Activated CD8-positive, alpha-beta T cell treated with anti-CD3 and anti-CD28 coated beads for 36 hours (primary cell): ENCODE data around the gene CTXND2. TPM values are rescaled to one million over a fixed set of nuclear protein-coding genes. Genes with fewer than 3 reads are reported as not detected.
"Not testable (repeated sequence)": the region's sequence is repeated elsewhere in the genome, so short reads cannot be mapped to it uniquely, and the experiment has no call there.

Source experiments
- ATAC-seq: fragments of 200-7000 bp; cut with Tn5 transposase; one replicate; pipeline ENCODE4 v1.10.0; 2021; ENCODE audit warnings: mild to moderate bottlenecking, moderate library complexity
- CTCF ChIA-PET: fragments of 350-600 bp; sonication (Branson Sonifier 250); formaldehyde crosslinking; loops from one replicate; lab custom pipeline; 2021; ENCODE audit warnings: antibody characterized with exemption; lab: Charles Lee
- POLR2A ChIA-PET: fragments of 350-600 bp; sonication (Branson Sonifier 250); formaldehyde crosslinking; loops from one replicate; lab custom pipeline; 2021; ENCODE audit warnings: antibody characterized with exemption; lab: Charles Lee
- DNase-seq: peaks from one replicate; pipeline ENCODE4 v3.0.0-alpha.2; 2020
- H3K27ac Mint-ChIP-seq: one replicate; pipeline ENCODE4 v1.8.0; 2021; ENCODE audit warnings: mild to moderate bottlenecking, mixed read lengths
- H3K27me3 Mint-ChIP-seq: one replicate; pipeline ENCODE4 v1.8.0; 2021; ENCODE audit warnings: mixed read lengths
- H3K36me3 Mint-ChIP-seq: one replicate; pipeline ENCODE4 v1.8.0; 2021; ENCODE audit warnings: low read depth, mixed read lengths
- H3K4me1 Mint-ChIP-seq: one replicate; pipeline ENCODE4 v1.8.0; 2021; ENCODE audit warnings: low read depth, mixed read lengths
- H3K4me3 Mint-ChIP-seq: one replicate; pipeline ENCODE4 v1.8.0; 2021; ENCODE audit warnings: mild to moderate bottlenecking, moderate library complexity, mixed read lengths
- H3K9me3 Mint-ChIP-seq: one replicate; pipeline ENCODE4 v1.8.0; 2021; ENCODE audit warnings: mixed read lengths
- CTCF ChIP-seq: fragments of 200-600 bp; IDR thresholded peaks from one replicate; pipeline ENCODE4 v1.8.0; 2022; ENCODE audit warnings: antibody characterized with exemption, mild to moderate bottlenecking
- intact Hi-C: fragments of 100-400 bp; cut with micrococcal nuclease; formaldehyde crosslinking; loops from one replicate; pipeline ENCODE4 v1.10.0; 2022
- total RNA-seq, 2 experiments: library from RNA; stranded (reverse); gene quantifications; one replicate each; pipeline ENCODE4 v1.2.3, GENCODE V29; 2021

CTXND2 gene
- total RNA-seq, 2 experiments from 2014 or later = not detected

GRCh38 chr1:150888727-150889126, 1.8 kb downstream of the CTXND2 start:
- ChIA-PET POLR2A (interaction anchor here (1.3 kb wide), 1 partner anchor 33 kb away, joined by 3 read pairs; no protein-coding TSS in a partner anchor), CTCF (interaction anchor here (0.8 kb wide), 1 partner anchor 34 kb away, joined by 5 read pairs; no protein-coding TSS in a partner anchor)
- H3K36me3 Mint-ChIP-seq = no peaks in the 10 kb centered on the region
- intact Hi-C loops = no loop called here
- ATAC-seq (no peak), DNase-seq (no peak)
- H3K4me3 Mint-ChIP-seq = no peak overlapping the region
- no peaks in the 10 kb centered on the region for H3K27me3 Mint-ChIP-seq
- TF ChIP-seq CTCF = no peak
- H3K27ac Mint-ChIP-seq = peak overlapping the region; percentile 11
- no peaks in the 10 kb centered on the region for H3K9me3 Mint-ChIP-seq
- peaks cover 32% of the 10 kb centered on the region for H3K4me1 Mint-ChIP-seq

- H3K4me3 Mint-ChIP-seq = peak overlapping the region; percentile 41
- no peaks in the 10 kb centered on the region for H3K36me3 Mint-ChIP-seq
- H3K9me3 Mint-ChIP-seq = no peaks in the 10 kb centered on the region
- peak overlapping the region; percentile 80 for H3K27ac Mint-ChIP-seq
- intact Hi-C loops = loop anchor here (1.0 kb wide), 1 partner anchor 32 kb away; no protein-coding TSS in a partner anchor
- ATAC-seq = peak; percentile 89
- no peak for TF ChIP-seq CTCF
- POLR2A ChIA-PET = interaction anchor here (0.7 to 1.5 kb wide), 5 partner anchors 13 to 322 kb away, joined by 3 read pairs; partner anchors contain the start of genes ARNT and VPS72
- DNase-seq = no peak
- H3K4me1 Mint-ChIP-seq = peaks cover 31% of the 10 kb centered on the region
- no peaks in the 10 kb centered on the region for H3K27me3 Mint-ChIP-seq
- CTCF ChIA-PET = interaction anchor here (0.9 to 2.5 kb wide), 4 partner anchors 15 to 37 kb away, joined by 3 to 10 read pairs (median 4); no protein-coding TSS in a partner anchor
Observed at GRCh38 chr1:150890033-150890416, 3.1 kb downstream of the CTXND2 start.

GRCh38 chr1:150893336-150893913, 6.5 kb downstream of the CTXND2 start:
- H3K27ac Mint-ChIP-seq = no peak overlapping the region

GRCh38 chr1:150895618-150896017, 8.7 kb downstream of the CTXND2 start:
- H3K9me3 Mint-ChIP-seq = no peaks in the 10 kb centered on the region
- no peak for TF ChIP-seq CTCF
- intact Hi-C loops = no loop called here
- H3K4me3 Mint-ChIP-seq = no peak overlapping the region
- DNase-seq (no peak), ATAC-seq (no peak)
- no peak overlapping the region for H3K27ac Mint-ChIP-seq
- H3K36me3 Mint-ChIP-seq = no peaks in the 10 kb centered on the region
- H3K4me1 Mint-ChIP-seq = peaks cover 15% of the 10 kb centered on the region
- ChIA-PET CTCF (interaction anchor here (2.1 kb wide), 1 partner anchor 27 kb away, joined by 6 read pairs; no protein-coding TSS in a partner anchor), POLR2A (interaction anchor here (0.6 kb wide), 1 partner anchor 21 kb away, joined by 3 read pairs; no protein-coding TSS in a partner anchor)
- peaks cover 2% of the 10 kb centered on the region for H3K27me3 Mint-ChIP-seq

More at GRCh38 chr1:150893336-150893913, 6.5 kb downstream of the CTXND2 start:
- no peak for DNase-seq
- Mint-ChIP-seq H3K4me1 (peaks cover 31% of the 10 kb centered on the region), H3K4me3 (no peak overlapping the region), H3K36me3 (no peaks in the 10 kb centered on the region), H3K9me3 (no peaks in the 10 kb centered on the region), H3K27me3 (peaks cover 2% of the 10 kb centered on the region)
- CTCF ChIA-PET = interaction anchor here (0.9 to 1.2 kb wide), 3 partner anchors 24 to 39 kb away, joined by 3 to 5 read pairs (median 3); no protein-coding TSS in a partner anchor
- POLR2A ChIA-PET = no interaction called here
- no peak for ATAC-seq
- TF ChIP-seq CTCF = no peak
- intact Hi-C loops = no loop called here

- H3K27ac Mint-ChIP-seq, H3K4me3 Mint-ChIP-seq, H3K9me3 Mint-ChIP-seq, ATAC-seq, DNase-seq, H3K4me1 Mint-ChIP-seq, intact Hi-C loops, H3K27me3 Mint-ChIP-seq, H3K36me3 Mint-ChIP-seq: not testable (repeated sequence)
- ChIA-PET CTCF (interaction anchor here (1.0 kb wide), 1 partner anchor 8 kb away, joined by 3 read pairs; no protein-coding TSS in a partner anchor), POLR2A (interaction anchor here (0.6 kb wide), 1 partner anchor 32 kb away, joined by 3 read pairs; no protein-coding TSS in a partner anchor)
Observed at GRCh38 chr1:150899795-150900194, 12.9 kb downstream of the CTXND2 start.
